Upper lobe of right lung (tissue), 1 donor: ENCODE data around the gene MEGF8. TPM values are rescaled to one million over a fixed set of nuclear protein-coding genes. Genes with fewer than 3 reads are reported as not detected.
"Not testable (repeated sequence)": the region's sequence is repeated elsewhere in the genome, so short reads cannot be mapped to it uniquely, and the experiment has no call there.

Experiments used
- ATAC-seq: fragments of 200-7000 bp; cut with Tn5 transposase; one replicate; pipeline ENCODE4 v1.9.1; 2020; ENCODE audit warnings: mild to moderate bottlenecking, moderate library complexity
- DNase-seq: peaks from one replicate; pipeline ENCODE4 v3.0.0-alpha.2; 2020
- H3K27ac ChIP-seq: fragments of 200-600 bp; one replicate; pipeline ENCODE4 v1.8.0; 2022
- H3K27me3 ChIP-seq: fragments of 200-600 bp; one replicate; pipeline ENCODE4 v1.8.0; 2022; ENCODE audit warnings: mild to moderate bottlenecking
- H3K36me3 ChIP-seq: fragments of 200-600 bp; one replicate; pipeline ENCODE4 v1.8.0; 2022
- H3K4me1 ChIP-seq: fragments of 200-600 bp; one replicate; pipeline ENCODE4 v1.8.0; 2022
- H3K4me3 ChIP-seq: fragments of 200-600 bp; one replicate; pipeline ENCODE4 v1.8.0; 2022; ENCODE audit warnings: mild to moderate bottlenecking
- H3K9me3 ChIP-seq: fragments of 200-600 bp; one replicate; pipeline ENCODE4 v1.8.0; 2022
- intact Hi-C: fragments of 100-400 bp; cut with DNase I; formaldehyde crosslinking; loops from one replicate; pipeline ENCODE4 v1.11.0; 2022
- total RNA-seq: library from RNA; stranded (reverse); fragmentation: NEBNext Ultra II Directional; extraction: Animal tissue kit (Norgen Biotek cat#: 25700); gene quantifications from one replicate; pipeline ENCODE4 v1.2.1, GENCODE V29; 2021
- TF ChIP-seq, protein P1 (sequence below): fragments of 200-600 bp; IDR thresholded peaks from one replicate; pipeline ENCODE4 v1.8.0; 2022; ENCODE audit warnings: antibody characterized with exemption
- donor health status: DM: no; HTN: yes; CAD: no; lungs with severe emphysema.

The MEGF8 gene
- total RNA-seq, 1 donor from 2014 or later: 18.4 TPM

DNA sequence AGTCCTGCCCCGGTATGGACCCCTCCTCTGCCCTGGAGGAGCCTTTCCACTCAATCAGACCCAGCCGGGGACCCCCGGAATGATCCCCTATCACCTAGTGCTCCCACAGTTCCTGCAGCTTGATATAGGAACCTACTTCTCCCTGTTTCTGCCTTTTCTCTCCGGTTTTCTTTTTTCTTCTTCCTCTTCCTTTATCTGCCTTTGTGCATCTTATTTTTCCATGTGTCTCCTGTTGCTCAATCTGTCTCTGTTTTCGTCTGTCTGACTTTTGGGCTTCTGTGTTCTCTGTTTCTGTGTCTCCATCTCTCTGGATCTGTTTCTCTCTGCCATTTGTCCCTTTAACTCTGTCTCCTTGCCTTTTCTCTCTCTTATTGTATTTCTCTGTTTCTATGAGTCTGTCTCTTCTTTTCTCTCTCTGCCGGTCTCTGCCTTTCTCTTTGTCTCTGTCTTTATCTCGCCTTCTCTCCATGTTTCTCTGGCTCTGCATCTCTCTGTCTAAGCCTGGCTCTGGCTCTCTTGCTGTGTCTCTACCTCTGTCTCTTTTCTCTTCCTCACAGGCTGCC lies 10.0 kb downstream of the MEGF8 start:
- Histone ChIP-seq H3K27ac (no peak overlapping the region), H3K4me1 (no peaks in the 10 kb centered on the region), H3K27me3 (no peaks in the 10 kb centered on the region), H3K9me3 (no peaks in the 10 kb centered on the region), H3K4me3 (no peak overlapping the region), H3K36me3 (peaks cover 11% of the 10 kb centered on the region)
- no peak for DNase-seq
- intact Hi-C loops: no loop called here
- TF ChIP-seq, protein P1, sequence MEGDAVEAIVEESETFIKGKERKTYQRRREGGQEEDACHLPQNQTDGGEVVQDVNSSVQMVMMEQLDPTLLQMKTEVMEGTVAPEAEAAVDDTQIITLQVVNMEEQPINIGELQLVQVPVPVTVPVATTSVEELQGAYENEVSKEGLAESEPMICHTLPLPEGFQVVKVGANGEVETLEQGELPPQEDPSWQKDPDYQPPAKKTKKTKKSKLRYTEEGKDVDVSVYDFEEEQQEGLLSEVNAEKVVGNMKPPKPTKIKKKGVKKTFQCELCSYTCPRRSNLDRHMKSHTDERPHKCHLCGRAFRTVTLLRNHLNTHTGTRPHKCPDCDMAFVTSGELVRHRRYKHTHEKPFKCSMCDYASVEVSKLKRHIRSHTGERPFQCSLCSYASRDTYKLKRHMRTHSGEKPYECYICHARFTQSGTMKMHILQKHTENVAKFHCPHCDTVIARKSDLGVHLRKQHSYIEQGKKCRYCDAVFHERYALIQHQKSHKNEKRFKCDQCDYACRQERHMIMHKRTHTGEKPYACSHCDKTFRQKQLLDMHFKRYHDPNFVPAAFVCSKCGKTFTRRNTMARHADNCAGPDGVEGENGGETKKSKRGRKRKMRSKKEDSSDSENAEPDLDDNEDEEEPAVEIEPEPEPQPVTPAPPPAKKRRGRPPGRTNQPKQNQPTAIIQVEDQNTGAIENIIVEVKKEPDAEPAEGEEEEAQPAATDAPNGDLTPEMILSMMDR: no peak
- ATAC-seq: no peak

DNA sequence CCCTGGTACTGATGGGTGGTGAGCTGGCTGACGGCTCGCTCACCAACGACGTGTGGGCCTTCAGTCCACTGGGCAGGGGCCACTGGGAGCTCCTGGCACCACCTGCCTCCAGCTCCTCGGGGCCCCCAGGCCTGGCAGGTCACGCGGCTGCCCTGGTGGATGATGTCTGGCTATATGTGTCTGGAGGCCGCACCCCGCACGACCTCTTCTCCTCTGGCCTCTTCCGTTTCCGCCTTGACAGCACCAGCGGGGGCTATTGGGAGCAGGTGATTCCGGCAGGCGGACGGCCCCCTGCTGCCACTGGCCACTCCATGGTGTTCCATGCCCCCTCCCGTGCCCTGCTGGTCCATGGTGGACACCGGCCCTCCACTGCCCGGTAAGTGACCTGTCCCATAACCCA lies 10.5 kb downstream of the MEGF8 start:
- H3K27me3 ChIP-seq: no peaks in the 10 kb centered on the region
- H3K4me3 ChIP-seq: no peak overlapping the region
- no peak overlapping the region for H3K27ac ChIP-seq
- ATAC-seq: no peak
- peaks cover 11% of the 10 kb centered on the region for H3K36me3 ChIP-seq
- DNase-seq: no peak
- H3K4me1 ChIP-seq: no peaks in the 10 kb centered on the region
- intact Hi-C loops: no loop called here
- no peaks in the 10 kb centered on the region for H3K9me3 ChIP-seq
- TF ChIP-seq, protein P1: no peak

DNA sequence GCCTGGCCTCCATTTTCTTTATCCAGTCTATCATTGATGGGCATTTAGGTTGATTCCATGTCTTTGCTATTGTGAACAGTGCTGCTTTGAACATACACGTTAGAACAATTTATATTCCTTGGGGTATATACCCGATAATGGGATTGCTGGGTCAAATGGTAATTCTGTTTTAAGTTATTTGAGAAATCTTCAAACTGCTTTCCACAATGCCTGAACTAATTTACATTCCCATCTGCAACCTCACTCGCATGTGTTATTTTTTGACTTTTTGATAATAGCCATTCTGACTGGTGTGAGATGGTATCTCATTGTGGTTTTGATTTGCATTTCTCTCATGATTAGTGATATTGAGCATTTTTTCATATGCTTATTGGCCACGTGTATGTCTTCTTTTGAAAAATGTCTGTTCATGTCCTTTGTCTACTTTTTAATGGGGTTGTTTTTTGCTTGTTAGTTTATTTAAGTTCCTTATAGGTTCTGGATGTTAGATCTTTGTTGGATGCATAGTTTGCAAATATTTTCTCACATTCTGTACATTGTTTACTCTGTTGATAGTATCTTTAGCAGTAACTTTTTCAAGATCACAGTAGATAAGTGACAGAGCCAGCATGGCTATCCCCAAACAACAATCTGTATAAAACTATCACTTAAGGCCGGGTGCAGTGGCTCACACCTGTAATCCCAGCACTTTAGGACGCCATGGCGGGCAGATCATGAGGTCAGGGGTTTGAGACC lies 13.9 kb downstream of the MEGF8 start:
- intact Hi-C loops, H3K4me3 ChIP-seq, ATAC-seq, H3K4me1 ChIP-seq, H3K27ac ChIP-seq, DNase-seq, H3K27me3 ChIP-seq, H3K9me3 ChIP-seq: not testable (repeated sequence)
- H3K36me3 ChIP-seq: peaks cover 11% of the 10 kb centered on the region

DNA sequence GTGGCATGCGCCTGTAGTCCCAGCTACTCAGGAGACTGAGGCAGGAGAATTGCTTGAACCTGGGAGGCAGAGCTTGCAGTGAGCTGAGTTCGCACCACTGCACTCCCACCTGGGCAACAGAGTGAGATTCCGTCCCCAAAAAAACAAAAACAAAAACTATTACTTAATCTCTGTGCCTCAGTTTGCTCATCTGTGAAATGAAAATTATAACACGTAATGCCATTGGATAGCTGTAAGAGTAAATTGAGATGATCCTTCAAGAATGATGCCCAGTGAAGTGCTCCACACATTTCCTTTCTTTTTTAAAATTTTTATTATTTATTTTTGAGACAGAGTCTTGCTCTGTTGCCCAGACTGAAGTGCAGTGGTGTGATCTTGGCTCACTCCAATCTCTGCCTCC lies 14.5 kb downstream of the MEGF8 start:
- peaks cover 17% of the 10 kb centered on the region for H3K36me3 ChIP-seq
- ATAC-seq, H3K4me1 ChIP-seq, DNase-seq, H3K4me3 ChIP-seq, H3K27ac ChIP-seq, H3K27me3 ChIP-seq, intact Hi-C loops, H3K9me3 ChIP-seq: not testable (repeated sequence)

DNA sequence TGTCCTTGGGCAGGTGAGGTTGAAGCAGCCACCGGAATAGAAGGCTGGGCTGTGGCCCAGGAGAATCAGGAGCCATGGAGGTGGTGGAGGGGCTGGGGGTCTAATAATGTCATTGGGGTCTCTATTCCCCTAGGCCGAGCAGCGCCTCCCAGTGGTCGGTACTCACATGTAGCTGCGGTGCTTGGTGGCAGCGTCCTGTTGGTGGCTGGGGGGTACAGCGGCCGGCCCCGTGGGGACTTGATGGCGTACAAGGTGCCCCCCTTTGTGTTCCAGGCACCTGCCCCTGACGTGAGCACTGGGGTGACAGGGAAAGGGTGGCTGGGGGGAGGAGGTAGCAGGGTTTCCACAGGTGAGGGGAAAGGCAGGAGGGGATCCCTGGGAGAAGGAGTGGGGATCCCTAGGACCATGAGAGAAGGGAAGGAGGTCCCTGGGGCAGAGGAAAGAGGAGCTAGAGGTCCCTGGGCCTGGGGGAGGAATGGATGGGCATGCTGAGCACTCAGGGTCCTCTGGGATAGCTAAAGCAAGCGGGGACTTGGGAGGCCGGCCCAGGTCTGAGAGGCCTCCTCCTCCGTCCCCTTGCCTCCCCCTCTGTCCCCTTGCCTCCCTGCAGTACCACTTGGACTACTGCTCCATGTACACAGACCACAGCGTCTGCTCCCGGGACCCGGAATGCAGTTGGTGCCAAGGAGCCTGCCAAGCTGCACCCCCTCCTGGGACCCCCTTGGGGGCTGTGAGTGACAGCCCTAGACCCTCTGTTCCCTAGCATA lies 18.1 kb downstream of the MEGF8 start:
- ATAC-seq (peak; percentile 27), DNase-seq (no peak)
- Histone ChIP-seq H3K27me3 (no peaks in the 10 kb centered on the region), H3K4me3 (no peak overlapping the region), H3K9me3 (no peaks in the 10 kb centered on the region), H3K27ac (no peak overlapping the region), H3K4me1 (no peaks in the 10 kb centered on the region), H3K36me3 (peaks cover 11% of the 10 kb centered on the region)
- TF ChIP-seq, protein P1: no peak
- intact Hi-C loops: no loop called here

DNA sequence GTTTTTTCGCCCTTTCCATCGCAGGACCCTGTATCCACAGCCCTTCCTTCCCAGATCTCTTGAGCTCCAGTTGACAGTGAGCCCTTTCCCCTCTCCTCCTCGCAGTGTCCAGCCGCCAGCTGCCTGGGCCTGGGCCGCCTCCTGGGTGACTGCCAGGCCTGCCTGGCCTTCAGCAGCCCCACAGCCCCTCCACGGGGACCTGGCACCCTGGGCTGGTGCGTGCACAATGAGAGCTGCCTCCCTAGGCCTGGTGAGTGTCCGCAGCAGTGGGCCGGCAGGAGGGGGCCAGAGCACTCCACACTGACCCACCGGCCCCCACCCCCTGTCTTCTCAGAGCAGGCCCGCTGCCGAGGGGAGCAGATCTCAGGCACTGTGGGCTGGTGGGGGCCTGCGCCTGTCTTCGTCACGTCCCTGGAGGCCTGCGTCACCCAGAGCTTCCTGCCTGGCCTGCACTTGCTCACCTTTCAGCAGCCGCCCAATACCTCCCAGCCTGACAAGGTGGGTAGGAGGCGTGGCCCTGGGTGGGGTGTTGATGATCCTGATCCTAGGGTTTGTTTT lies 19.0 kb downstream of the MEGF8 start:
- no peaks in the 10 kb centered on the region for H3K9me3 ChIP-seq
- H3K4me1 ChIP-seq: no peaks in the 10 kb centered on the region
- intact Hi-C loops: no loop called here
- DNase-seq: no peak
- TF ChIP-seq, protein P1: no peak
- ATAC-seq: peak; percentile 32
- H3K4me3 ChIP-seq: no peak overlapping the region
- no peaks in the 10 kb centered on the region for H3K27me3 ChIP-seq
- peaks cover 11% of the 10 kb centered on the region for H3K36me3 ChIP-seq
- no peak overlapping the region for H3K27ac ChIP-seq
